Measurements from ENCODE around the gene MTA1. TPM values are rescaled to one million over a fixed set of nuclear protein-coding genes. Genes with fewer than 3 reads are reported as not detected.

The MTA1 gene
- total RNA-seq, 6 donors from 2014 or later, result 64.8 to 315 (median 94.9) TPM

DNA sequence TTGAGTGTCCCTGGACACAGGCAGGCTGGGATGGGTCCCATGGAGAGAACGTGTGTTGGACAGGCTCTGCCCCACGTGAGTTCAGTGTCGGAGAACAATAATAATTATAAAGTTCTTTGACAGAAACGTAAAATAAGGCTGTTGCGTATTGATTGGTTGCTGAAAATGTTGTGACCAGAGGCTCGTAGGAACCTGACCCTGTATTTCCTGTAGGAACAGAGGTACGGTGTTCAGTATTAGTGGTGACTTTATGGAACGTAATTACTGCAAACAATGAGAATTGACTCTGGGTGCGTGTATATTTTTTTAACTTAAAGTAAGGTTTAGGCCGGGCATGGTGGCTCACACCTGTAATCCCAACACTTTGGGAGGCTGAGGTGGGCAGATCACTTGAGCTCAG is 7.8 kb downstream of the MTA1 start:
- H3K27ac ChIP-seq, result no peak overlapping the region
- WGBS, 2 donors, result 97% methylated on average over 10 of the region's 10 CpGs
- no peak overlapping the region for H3K4me3 ChIP-seq
- no peaks in the 10 kb centered on the region for H3K9me3 ChIP-seq
- H3K27me3 ChIP-seq, result no peaks in the 10 kb centered on the region
- peaks cover 0 to 10% (median 5%) of the 10 kb centered on the region in 4 donors for H3K36me3 ChIP-seq
- no peak for ATAC-seq (ENCODE audit: low FRiP score in 2 of 2)
- no peak for DNase-seq
- TF ChIP-seq EP300 (IDR thresholded peaks at IDR 0.05) (no peak), POLR2AphosphoS5 (IDR thresholded peaks at IDR 0.05) (no peak), POLR2A (IDR thresholded peaks at IDR 0.05) (no peak)
- TF ChIP-seq, protein P1, sequence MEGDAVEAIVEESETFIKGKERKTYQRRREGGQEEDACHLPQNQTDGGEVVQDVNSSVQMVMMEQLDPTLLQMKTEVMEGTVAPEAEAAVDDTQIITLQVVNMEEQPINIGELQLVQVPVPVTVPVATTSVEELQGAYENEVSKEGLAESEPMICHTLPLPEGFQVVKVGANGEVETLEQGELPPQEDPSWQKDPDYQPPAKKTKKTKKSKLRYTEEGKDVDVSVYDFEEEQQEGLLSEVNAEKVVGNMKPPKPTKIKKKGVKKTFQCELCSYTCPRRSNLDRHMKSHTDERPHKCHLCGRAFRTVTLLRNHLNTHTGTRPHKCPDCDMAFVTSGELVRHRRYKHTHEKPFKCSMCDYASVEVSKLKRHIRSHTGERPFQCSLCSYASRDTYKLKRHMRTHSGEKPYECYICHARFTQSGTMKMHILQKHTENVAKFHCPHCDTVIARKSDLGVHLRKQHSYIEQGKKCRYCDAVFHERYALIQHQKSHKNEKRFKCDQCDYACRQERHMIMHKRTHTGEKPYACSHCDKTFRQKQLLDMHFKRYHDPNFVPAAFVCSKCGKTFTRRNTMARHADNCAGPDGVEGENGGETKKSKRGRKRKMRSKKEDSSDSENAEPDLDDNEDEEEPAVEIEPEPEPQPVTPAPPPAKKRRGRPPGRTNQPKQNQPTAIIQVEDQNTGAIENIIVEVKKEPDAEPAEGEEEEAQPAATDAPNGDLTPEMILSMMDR (IDR thresholded peaks at IDR 0.05), result no peak
- peaks cover 0 to 13% (median 8%) of the 10 kb centered on the region in 4 donors for H3K4me1 ChIP-seq

DNA sequence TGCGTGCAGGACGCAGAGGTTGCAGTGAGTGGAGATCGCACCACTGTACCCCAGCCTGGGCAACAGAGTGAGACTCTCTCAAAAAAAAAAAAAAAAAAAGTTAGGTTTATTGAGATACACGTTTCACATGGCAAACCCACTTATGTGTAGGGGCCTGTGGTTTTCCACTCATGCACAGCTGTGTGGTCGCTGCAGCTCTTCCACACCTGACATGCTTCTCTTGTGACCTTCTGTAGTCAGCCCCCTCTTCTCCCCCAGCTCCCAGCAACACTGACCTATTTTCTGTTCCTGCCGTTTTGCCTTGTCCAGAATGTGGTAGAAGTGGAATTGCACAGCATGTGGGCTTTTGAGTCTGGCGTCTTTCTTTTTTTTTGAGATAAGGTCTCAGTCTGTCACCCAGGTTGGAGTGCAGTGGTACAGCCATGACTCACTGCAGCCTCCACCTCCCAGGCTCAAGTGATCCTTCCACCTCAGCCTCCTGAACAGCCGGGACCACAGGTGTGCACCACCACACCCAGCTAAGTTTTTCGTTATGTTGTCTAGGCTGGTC is 8.4 kb downstream of the MTA1 start:
- Histone ChIP-seq H3K4me1 (peaks cover 0 to 11% (median 7%) of the 10 kb centered on the region in 4 donors), H3K27ac (no peak overlapping the region), H3K36me3 (peaks cover 0 to 10% (median 5%) of the 10 kb centered on the region in 4 donors), H3K9me3 (no peaks in the 10 kb centered on the region), H3K4me3 (no peak overlapping the region), H3K27me3 (no peaks in the 10 kb centered on the region)
- no peak for ATAC-seq (ENCODE audit: low FRiP score in 2 of 2)
- no peak for DNase-seq
- 94 to 96% methylated on average over 9 of the region's 9 CpGs for WGBS, 2 donors
- TF ChIP-seq POLR2AphosphoS5 (IDR thresholded peaks at IDR 0.05) (no peak), POLR2A (IDR thresholded peaks at IDR 0.05) (no peak)
- TF ChIP-seq, protein P1 (IDR thresholded peaks at IDR 0.05), result no peak

DNA sequence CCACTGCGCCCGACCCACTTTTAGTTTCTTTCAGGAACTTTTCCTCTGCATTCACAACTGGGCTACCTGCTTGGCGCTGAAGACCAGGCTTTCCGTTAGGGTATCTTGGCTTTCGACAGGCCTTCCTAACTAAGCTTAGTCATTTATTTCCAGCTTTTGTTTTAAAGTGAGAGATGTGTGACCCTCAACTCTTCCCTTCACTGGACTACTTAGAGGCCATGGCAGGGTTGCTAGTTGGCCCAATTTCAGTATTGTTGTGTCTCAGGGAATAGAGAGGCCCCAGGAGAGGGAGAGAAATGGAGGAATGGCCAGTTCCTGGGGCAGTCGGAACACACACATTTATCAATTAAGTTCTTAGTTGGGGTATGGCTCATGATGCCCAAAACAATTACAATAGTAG is 10.4 kb downstream of the MTA1 start:
- H3K27me3 ChIP-seq, result no peaks in the 10 kb centered on the region
- no peak overlapping the region for H3K27ac ChIP-seq
- no peaks in the 10 kb centered on the region for H3K9me3 ChIP-seq
- DNase-seq (no peak), ATAC-seq (ENCODE audit: low FRiP score in 2 of 2) (no peak)
- peaks cover 0 to 11% (median 7%) of the 10 kb centered on the region in 4 donors for H3K4me1 ChIP-seq
- TF ChIP-seq POLR2AphosphoS5 (IDR thresholded peaks at IDR 0.05), result no peak
- 87 to 94% methylated on average over 6 of the region's 6 CpGs for WGBS, 2 donors
- H3K4me3 ChIP-seq, result no peak overlapping the region
- peaks cover 0 to 6% (median 3%) of the 10 kb centered on the region in 4 donors for H3K36me3 ChIP-seq

DNA sequence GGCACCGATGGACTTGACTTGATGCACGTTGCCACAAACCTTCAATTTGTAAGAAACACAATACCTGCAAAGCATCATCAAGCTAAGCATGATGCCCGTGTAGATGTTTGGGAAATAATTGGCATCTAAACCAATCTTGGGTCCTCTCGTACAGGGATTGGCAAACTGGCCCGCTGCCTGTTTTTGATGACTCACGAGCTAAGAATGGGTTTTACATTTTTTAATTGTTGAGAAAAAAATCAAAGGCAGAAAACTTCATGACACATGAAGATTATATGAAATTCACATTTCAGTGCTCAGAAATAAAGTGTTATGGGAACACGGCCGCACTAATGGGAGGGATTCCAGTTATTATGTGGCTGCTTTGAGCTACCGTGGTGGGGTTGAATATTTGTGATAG is 10.9 kb downstream of the MTA1 start:
- ATAC-seq (ENCODE audit: low FRiP score in 2 of 2), result no peak
- 60% methylated on average over 9 of the region's 9 CpGs for WGBS, 2 donors
- Histone ChIP-seq H3K9me3 (no peaks in the 10 kb centered on the region), H3K27me3 (no peaks in the 10 kb centered on the region), H3K36me3 (peaks cover 0 to 6% (median 2%) of the 10 kb centered on the region in 4 donors), H3K4me3 (no peak overlapping the region), H3K4me1 (peaks cover 0 to 11% (median 7%) of the 10 kb centered on the region in 4 donors), H3K27ac (peak overlapping the region in 2 of 4 donors; percentile 10 to 20)
- no peak for TF ChIP-seq POLR2A (IDR thresholded peaks at IDR 0.05)
- TF ChIP-seq, protein P1 (IDR thresholded peaks at IDR 0.05), result no peak
- no peak for TF ChIP-seq EP300 (IDR thresholded peaks at IDR 0.05)
- no peak for TF ChIP-seq POLR2AphosphoS5 (IDR thresholded peaks at IDR 0.05)
- peak in 1 of 2 donors; percentile 41 for DNase-seq

DNA sequence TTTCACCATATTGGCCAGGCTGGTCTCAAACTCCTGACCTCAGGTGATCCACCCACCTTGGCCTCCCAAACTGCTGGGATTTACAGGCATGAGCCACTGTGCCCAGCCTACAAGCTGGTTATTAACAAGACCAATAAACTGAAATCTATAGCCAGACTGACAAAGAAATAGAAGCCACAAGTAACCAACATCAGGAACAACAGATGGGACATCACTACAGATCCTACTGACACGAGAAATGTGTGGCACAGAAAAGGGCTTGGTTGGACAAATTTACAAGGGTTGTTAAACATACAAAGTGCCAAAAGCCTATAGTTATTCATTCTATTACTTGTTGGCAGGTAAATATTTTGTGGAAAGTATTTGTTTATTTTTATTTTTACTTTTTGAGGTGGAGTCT is 11.6 kb downstream of the MTA1 start:
- no peak overlapping the region for H3K27ac ChIP-seq
- no peaks in the 10 kb centered on the region for H3K27me3 ChIP-seq
- DNase-seq (no peak), ATAC-seq (ENCODE audit: low FRiP score in 2 of 2) (no peak)
- no peak overlapping the region for H3K4me3 ChIP-seq
- H3K4me1 ChIP-seq, result peaks cover 0 to 11% (median 7%) of the 10 kb centered on the region in 4 donors
- 95 to 100% methylated on average over 1 of the region's 1 CpG for WGBS, 2 donors
- no peaks in the 10 kb centered on the region for H3K9me3 ChIP-seq
- TF ChIP-seq POLR2A (IDR thresholded peaks at IDR 0.05), result no peak
- TF ChIP-seq POLR2AphosphoS5 (IDR thresholded peaks at IDR 0.05), result no peak
- TF ChIP-seq, protein P1 (IDR thresholded peaks at IDR 0.05), result no peak
- no peak for TF ChIP-seq EP300 (IDR thresholded peaks at IDR 0.05)
- H3K36me3 ChIP-seq, result peaks cover 0 to 5% (median 2%) of the 10 kb centered on the region in 4 donors

Measured in upper lobe of left lung (tissue), 6 donors.